Endothelial cell of hepatic sinusoid (primary cell): ENCODE data around the gene COPS4.
"Not testable (repeated sequence)": the region's sequence is repeated elsewhere in the genome, so short reads cannot be mapped to it uniquely, and the experiment has no call there.

ENCODE experiments used
- in situ Hi-C: cut with HindIII; loops from 2 replicates; pipeline ENCODE4 v1.10.0; 2017; ENCODE audit warnings: low sequenced_read_pairs

Gene COPS4

GRCh38 chr4:83034630-83035494 is at the start of gene COPS4:
COPS4 (plus strand) TSS chr4:83035183; CDS start chr4:83035225, 42 bp downstream.
- in situ Hi-C loops: no loop called here

DNA sequence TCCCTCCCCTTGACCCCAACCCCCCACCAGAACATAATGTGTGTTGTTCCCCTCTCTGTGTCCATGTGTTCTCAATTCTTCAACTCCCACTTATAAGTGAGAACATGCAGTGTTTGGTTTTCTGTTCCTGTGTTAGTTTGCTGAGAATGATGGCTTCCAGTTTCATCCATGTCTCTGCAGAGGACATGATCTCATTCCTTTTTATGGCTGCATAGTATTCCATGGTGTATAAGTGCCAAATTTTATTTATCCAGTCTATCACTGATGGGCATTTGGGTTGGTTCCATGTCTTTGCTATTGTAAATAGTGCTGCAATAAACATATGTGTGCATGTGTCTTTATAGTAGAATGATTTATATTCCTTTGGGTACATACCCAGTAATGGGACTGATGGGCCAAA is 47.5 kb upstream of the COPS4 start:
- in situ Hi-C loops: not testable (repeated sequence)

- in situ Hi-C loops: no loop called here
Measured at GRCh38 chr4:82988323-82988832, 46.6 kb upstream of the COPS4 start.

DNA sequence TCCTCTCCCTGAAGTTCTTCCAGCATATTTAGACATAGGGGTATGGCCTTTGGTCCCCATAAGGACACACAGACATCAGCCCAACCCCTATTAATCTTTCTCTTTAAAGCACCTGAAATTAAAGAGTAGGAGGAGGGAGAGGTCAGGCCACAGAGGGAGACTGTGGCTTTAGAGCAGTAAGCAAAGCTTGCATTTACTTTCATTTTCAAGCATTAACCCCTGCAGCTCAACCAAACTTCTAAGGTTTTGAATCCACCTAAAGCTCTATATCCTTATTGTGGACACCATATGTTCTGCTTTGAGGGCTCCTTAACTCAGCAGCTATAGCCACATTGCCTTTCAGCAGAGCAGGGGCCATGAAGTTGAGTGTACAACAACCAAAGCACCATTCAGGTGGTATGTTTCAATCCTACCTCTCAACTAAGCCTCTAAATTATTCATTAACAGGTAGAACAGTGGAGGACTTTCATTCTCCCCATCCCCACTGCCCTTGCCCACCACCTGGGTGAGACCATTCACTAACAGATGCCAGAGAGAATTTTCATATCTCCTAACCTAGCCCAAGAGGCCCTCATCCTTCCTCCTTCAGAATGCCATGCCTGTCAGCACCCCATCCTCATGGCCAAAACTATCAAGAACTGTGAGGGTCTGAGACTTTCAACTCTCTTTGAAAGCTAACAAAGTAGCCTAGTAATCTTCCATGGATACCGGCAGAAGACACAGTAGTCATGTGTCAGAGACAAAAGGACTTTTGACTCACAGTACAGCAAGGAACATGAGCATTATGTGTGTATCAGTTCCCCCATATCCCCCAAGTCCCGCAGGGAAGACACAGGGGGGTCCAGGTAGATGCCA is 45.2 kb upstream of the COPS4 start:
- in situ Hi-C loops: no loop called here

- in situ Hi-C loops: no loop called here
Measured at GRCh38 chr4:82994834-82995233, 40.1 kb upstream of the COPS4 start.

DNA sequence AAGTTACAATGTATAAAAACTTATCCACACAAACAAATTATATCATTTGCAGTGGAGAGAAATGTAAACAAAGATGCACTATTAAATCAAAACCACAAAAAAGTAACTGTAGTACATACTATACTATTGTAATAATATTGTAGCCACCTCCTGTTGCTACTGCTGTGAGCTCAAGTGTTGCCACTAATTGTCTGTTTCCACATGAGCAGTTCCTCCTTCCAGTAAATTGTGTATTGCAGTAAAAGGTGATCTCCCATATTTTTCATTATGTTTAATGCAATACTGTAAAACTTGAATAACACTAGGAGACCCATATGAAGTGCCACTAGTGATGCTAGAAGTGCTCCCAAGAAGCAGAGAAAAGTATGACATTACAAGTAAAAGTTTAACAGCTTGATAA is 36.1 kb upstream of the COPS4 start:
- in situ Hi-C loops: no loop called here

GRCh38 chr4:83002329-83002728 is 32.7 kb upstream of the COPS4 start:
- in situ Hi-C loops: no loop called here

DNA sequence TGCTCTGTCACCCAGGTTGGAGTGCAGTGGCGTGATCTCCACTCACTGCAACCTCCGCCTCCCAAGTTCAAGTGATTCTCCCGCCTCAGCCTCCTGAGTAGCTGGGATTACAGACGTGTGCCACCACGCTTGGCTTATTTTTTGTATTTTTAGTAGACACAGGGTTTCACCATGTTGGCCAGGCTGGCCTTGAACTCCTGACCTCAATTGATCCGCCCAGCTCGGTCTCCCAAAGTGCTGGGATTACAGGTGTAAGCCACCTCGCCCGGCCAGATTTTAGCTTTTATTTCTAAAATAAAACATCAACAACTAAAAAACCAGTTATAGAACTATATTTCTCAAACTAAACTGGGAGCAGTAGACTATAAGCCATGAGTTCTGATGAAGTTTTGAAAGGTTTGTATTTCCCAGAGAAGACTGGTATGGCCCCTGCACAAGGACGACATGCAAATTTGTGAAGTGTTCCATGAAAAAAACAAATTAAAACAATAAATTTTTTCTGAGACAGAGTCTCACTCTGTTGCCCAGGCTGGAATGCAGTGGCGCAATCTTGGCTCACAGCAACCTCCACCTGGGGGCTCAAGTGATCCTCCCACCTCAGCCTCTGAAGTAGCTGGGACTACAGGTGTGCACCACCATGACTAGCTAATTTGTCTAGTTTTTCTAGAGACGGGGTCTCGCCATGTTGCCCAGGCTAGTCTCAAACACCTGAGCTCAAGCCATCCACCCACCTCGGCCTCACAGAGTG is 31.8 kb upstream of the COPS4 start:
- in situ Hi-C loops: not testable (repeated sequence)

DNA sequence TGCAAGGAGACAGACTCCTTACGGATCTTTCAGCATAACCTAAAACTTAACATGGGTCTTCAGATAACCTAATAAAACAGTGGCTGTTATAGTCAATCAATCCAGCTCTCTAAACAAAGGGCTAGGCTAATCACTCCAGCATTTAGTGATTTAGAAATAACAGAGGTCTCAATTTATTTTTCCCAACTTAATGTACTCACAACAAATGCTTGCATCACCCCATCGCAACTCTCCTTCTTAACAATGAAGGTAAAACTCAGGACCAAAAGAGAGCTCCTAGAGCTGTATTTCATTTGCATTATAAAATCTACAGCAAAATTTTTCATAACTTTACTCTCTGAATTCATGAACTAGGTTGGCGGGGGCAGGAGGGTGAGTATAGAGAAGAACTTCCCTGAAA is 25.5 kb upstream of the COPS4 start:
- in situ Hi-C loops: no loop called here

- in situ Hi-C loops: no loop called here
Measured at GRCh38 chr4:83010111-83010521, 24.9 kb upstream of the COPS4 start.

DNA sequence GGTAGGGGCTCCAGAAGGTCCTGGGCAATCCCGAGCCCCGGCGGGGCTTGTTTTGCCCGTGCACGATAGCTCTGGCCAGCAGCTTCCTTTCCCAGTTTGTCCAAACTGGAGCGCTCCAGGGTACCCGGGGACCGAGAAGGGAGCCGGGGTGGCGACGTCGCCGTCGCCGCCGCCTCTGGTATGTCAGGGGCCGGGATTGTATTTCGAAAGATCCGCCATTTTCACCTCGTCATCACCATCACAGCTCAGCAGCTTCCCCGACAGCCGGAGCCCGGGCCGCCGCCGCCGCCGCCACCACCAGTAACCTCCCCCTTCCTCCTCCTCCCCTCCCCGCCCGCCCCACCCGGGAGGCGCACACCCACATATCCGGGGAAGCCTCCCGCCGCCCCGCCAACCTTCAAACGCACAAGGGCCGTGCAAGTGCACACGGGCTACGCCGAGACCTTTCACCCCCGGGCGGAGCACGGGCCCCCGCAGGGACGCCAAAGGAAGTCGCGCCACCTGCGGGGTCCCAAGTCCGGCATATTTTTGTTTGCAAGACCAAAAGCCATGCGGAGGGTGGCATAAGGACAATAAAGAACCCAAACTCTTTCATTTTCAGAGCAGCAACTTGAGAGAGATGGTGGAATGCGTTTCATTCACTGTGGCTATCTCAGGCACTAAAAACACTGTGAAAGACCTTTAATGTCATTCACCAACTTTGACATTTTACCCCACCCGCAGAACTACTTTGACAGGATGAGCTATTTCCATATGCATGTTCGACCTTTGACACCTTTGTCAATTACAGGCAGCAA is 24.3 kb upstream of the COPS4 start, which contains the start of gene LIN54:
TSS of gene LIN54 (minus strand) at position 302 of the 797 bp plus-strand sequence. CDS start 25,979 bp downstream, outside the sequence.
- in situ Hi-C loops: no loop called here

GRCh38 chr4:83011689-83012199 is 23.2 kb upstream of the COPS4 start:
- in situ Hi-C loops: no loop called here

- in situ Hi-C loops: no loop called here
Measured at GRCh38 chr4:83012200-83012686, 22.7 kb upstream of the COPS4 start.

DNA sequence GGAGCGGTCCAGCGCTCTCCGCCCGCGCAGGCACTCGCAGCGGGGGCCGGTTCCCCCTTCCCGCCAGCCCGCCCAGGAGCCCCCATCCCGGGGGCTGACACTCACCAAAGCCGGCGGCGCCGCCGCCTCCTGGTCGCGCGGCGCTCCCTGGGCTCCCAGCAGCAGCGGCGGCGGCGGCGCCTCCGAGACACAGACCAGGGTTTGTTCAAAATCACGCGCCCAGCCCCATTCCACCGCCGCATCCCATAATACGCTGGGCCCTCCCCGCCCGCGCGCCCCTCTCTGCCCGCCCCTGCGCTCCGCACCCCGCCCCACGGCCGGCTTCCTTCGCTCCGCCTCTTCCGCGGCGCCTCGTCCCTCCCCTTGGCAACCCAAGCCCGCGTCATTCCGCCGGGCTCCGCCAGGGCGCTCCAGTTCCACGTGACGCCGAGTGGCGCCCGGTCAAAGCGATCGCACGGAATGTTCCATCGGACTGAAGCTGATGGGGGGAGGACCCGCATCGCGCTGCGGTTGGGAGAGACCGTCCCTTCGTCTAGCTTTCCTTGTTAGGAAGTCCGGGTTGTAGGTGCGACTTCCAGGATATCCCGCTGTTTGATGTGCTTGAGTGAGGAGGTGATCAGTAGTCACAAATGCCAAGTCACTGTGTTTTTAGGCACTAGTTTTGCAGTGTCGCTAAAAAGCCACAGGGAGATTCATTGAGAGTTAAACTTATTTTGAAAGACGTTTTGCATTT is 22.1 kb upstream of the COPS4 start:
- in situ Hi-C loops: no loop called here

DNA sequence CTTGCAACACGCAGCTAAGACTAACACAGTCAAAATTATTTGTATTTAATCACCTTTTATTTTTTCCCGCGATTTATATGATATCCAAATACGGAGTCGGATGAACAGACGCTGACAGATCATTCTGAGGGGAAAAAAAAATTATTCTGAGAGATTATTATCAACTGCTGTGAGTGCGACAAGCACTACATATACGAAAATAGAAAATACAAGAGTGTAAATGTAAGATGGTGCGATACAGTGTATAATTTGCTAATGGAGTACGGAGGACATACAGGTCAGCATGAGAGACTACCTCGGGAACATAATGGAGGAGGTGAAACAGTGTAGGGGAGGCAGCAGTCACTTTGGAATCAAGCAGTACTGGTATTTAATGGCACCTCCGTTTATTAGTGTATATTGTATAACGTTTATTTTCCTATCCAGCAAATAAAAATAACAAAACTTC is 21.5 kb upstream of the COPS4 start:
- in situ Hi-C loops: no loop called here

DNA sequence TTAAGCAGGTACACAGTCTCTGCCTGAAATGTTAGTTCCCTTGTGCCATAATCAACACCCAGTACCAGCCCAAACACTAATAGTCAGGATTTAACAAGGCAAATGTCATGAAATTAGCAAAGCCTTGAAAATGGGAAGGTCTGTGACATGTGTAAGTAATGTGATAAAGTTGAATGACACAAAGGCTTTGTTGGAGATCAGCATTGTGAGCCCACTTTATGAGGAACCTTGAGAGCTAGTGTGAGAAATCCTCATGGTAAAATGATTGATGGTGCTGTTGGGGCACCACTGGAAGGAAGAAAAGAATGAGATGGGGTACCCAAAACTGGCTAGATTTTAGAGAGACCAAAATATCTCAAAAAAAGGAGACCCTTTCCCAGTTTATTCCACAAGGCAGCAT is 21.1 kb upstream of the COPS4 start:
- in situ Hi-C loops: no loop called here

DNA sequence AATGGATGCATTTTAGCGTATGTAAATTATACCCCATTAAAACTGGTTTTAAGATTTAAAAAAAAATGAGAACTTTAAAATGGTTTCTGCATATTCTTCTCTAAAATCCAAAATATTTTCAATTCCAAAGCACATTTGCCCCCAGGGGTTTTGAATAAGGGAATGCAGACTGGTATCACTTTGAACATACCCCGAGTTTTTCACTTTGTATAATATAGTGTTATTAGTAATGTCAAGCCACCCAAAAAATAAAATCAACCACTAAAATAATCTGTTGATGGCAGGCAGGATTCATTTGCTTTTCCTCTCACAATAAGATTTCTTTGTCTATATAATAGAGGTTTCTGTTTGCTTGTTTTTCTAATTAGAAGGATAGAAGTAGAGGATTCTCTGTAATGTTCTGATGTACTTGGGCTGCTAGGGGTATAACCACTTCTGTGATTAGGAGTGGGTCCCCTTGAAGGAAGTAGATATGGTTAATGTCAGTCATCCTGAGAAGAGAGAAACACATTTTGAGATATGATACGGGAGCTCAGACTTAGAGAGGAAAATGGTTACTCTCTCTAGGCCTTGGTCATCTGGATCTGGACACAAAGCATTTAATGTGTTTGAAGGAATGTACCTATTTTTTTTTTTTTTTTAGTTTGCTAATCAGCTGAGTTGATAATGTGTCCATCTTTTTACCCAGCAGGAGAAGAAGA is 15.0 kb upstream of the COPS4 start:
- in situ Hi-C loops: no loop called here

DNA sequence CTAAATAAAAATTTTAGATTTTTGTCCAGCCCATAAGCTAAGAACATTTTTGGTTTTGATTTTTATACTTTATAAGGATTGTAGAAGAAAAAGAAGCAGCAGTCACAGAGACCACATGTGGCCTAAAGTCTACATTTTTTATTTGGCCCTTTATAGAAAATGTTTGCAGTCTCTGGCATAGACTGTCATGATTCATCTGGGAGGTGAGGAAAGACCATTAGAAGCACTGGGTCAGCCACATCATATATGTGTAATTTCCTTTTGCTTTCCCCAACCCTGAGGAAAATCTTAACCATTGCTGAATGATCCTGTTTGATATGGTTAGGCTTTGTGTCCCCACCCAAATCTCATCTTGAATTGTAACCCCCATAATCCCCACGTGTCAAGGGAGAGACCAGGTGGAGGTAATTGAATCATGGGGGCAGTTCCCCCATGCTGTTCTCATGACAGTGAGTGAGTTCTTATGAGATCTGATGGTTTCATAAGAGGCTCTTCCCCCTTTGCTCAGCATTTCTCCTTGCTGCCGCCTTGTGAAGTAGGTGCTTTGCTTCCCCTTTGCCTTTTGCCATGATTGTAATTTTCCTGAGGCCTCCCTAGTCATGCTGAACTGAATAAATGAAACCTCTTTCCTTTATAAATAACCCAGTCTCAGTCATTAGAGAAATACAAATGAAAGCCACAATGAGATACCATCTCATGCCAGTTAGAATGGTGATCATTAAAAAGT is 12.1 kb upstream of the COPS4 start:
- in situ Hi-C loops: no loop called here
